Astrocyte of the spinal cord (primary cell): ENCODE measurements around the gene EML5.

Experiments
- DNase-seq: peaks from one replicate; pipeline ENCODE4 v3.0.0; 2011; ENCODE audit warnings: low read depth, low spot score
- H3K4me3 ChIP-seq: 2 replicates; pipeline ENCODE4 v1.5.1; 2011; ENCODE audit warnings: low read depth, mild to moderate bottlenecking, low read length, moderate library complexity
- CTCF ChIP-seq: IDR thresholded peaks from 2 replicates; pipeline ENCODE4 v1.5.1; 2012; ENCODE audit warnings: low read depth, mild to moderate bottlenecking, low read length, inconsistent platforms
- in situ Hi-C: cut with HindIII; loops from 2 replicates; pipeline ENCODE4 v1.10.0; 2017; ENCODE audit warnings: low sequenced_read_pairs

EML5 gene

GRCh38 chr14:88707088-88707487, 85.7 kb downstream of the EML5 start:
- in situ Hi-C loops: no loop called here
- no peak for TF ChIP-seq CTCF
- no peak overlapping the region for H3K4me3 ChIP-seq

GRCh38 chr14:88706425-88706824, 86.3 kb downstream of the EML5 start:
- in situ Hi-C loops: no loop called here
- no peak for TF ChIP-seq CTCF
- H3K4me3 ChIP-seq: no peak overlapping the region
- DNase-seq: peak; percentile 15

More at GRCh38 chr14:88707088-88707487, 85.7 kb downstream of the EML5 start:
- DNase-seq: no peak

GRCh38 chr14:88698651-88699050, 94.1 kb downstream of the EML5 start:
- in situ Hi-C loops: no loop called here
- no peak for TF ChIP-seq CTCF
- H3K4me3 ChIP-seq: no peak overlapping the region
- no peak for DNase-seq

GRCh38 chr14:88695870-88696269, 96.9 kb downstream of the EML5 start:
- in situ Hi-C loops: no loop called here
- no peak overlapping the region for H3K4me3 ChIP-seq
- no peak for TF ChIP-seq CTCF
- DNase-seq: peak; percentile 7

GRCh38 chr14:88688386-88688785, 104.4 kb downstream of the EML5 start:
- TF ChIP-seq CTCF: no peak
- H3K4me3 ChIP-seq: no peak overlapping the region
- no peak for DNase-seq
- in situ Hi-C loops: no loop called here

- in situ Hi-C loops: no loop called here
- no peak for DNase-seq
- TF ChIP-seq CTCF: no peak
- H3K4me3 ChIP-seq: no peak overlapping the region
Observed at GRCh38 chr14:88683119-88683518, 109.6 kb downstream of the EML5 start.
